Measurements from ENCODE around the gene MPIG6B.

Gene MPIG6B

DNA sequence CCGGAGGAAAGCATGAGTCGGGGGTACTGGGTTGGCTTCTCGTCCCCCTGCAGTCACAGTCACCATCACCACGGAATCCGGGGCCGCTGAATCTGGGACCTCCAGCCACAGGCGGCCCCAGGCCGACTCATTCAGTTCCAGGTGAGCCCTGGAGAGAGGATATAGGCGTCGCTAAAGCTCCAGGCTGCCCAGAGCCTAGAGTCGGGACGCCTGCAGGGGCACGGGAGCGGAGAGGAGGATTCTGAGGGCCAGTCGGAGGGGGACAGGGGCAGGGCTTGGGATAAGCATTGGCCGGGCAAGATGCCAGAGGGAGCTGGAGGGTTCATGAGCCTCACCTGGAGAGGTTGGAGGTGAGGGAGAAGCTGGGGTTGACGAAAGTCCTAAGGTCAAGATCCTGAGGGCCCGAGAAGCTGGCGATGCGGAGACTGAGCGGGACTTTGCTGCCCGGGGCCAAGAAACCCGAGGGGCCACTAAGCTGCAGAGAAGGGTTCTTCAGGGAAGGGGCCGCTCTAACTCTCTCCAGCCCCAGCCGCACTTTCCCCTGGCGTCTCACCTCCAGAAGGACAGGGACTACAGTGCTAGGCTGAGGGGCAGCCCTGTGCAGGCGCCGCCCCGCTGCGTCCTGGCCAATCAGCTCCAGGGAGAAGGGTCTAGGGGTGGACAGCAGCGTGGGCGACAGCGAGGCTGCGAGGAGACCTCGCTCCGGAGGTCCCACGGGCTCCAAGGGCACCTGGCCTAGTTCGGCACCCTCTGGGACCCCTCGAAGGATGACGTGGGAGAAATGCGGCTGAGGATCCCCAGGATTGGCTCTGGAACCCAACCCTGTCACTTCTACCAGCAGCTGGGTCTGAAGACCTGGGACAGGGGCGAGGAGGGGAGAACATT lies 43.0 kb downstream of the MPIG6B start (continued):
- TF ChIP-seq ZFP41 (tag by site-specific recombination; IDR thresholded peaks at IDR 0.05; ENCODE audit: borderline replicate concordance) = no peak
- no peak for TF ChIP-seq ZNF174 (tag by site-specific recombination; IDR thresholded peaks at IDR 0.05)
- TF ChIP-seq SCRT2 (tag by site-specific recombination; IDR thresholded peaks at IDR 0.05) = no peak
- TF ChIP-seq ZNF223 (tag by site-specific recombination; IDR thresholded peaks at IDR 0.05) = no peak

- TF ChIP-seq ZNF544 (tag by site-specific recombination; IDR thresholded peaks at IDR 0.05) (no peak), ZNF792 (tag by site-specific recombination; IDR thresholded peaks at IDR 0.05) (no peak), FEZF1 (tag by site-specific recombination; IDR thresholded peaks at IDR 0.05) (no peak), ZNF394 (tag by site-specific recombination; IDR thresholded peaks at IDR 0.05; ENCODE audit: borderline replicate concordance) (no peak), ZBTB6 (tag by site-specific recombination; IDR thresholded peaks at IDR 0.05) (no peak), ZNF664 (tag by site-specific recombination; IDR thresholded peaks at IDR 0.05) (no peak), ZNF426 (tag by site-specific recombination; IDR thresholded peaks at IDR 0.05) (no peak), PRDM1 (tag by site-specific recombination; IDR thresholded peaks at IDR 0.05) (no peak), ZNF266 (tag by site-specific recombination; IDR thresholded peaks at IDR 0.05; ENCODE audit: low read depth) (no peak), ZNF223 (tag by site-specific recombination; IDR thresholded peaks at IDR 0.05) (no peak), OSR2 (tag by site-specific recombination; IDR thresholded peaks at IDR 0.05) (no peak), ZNF768 (tag by site-specific recombination; IDR thresholded peaks at IDR 0.05) (no peak), REPIN1 (tag by site-specific recombination; IDR thresholded peaks at IDR 0.05; ENCODE audit: low read depth) (no peak), ZNF280C (tag by site-specific recombination; IDR thresholded peaks at IDR 0.05) (no peak)
- TF ChIP-seq, protein P1, sequence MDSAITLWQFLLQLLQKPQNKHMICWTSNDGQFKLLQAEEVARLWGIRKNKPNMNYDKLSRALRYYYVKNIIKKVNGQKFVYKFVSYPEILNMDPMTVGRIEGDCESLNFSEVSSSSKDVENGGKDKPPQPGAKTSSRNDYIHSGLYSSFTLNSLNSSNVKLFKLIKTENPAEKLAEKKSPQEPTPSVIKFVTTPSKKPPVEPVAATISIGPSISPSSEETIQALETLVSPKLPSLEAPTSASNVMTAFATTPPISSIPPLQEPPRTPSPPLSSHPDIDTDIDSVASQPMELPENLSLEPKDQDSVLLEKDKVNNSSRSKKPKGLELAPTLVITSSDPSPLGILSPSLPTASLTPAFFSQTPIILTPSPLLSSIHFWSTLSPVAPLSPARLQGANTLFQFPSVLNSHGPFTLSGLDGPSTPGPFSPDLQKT (IDR thresholded peaks at IDR 0.05; ENCODE audit: borderline replicate concordance, low read depth, low read length) = no peak
- no peak overlapping the region for H3K27ac ChIP-seq (ENCODE audit: extremely low read depth, low read depth, low read length)
- no peaks in the 10 kb centered on the region for H3K9me3 ChIP-seq (ENCODE audit: control insufficient read depth, insufficient read depth, low read depth, low read length)
- POLR2A ChIA-PET = interaction anchor here (1.2 kb wide), 1 partner anchor 60 kb away, joined by 5 read pairs; the partner anchor contains the start of gene HSPA1B
- peaks cover 2 to 28% of the 10 kb centered on the region in 2 experiments; a peak in 1 of 3 replicates for H3K36me3 ChIP-seq (ENCODE audit: control insufficient read depth in 2 of 2, insufficient read depth in 1 of 2, low read length in 2 of 2)
- CTCF ChIA-PET = interaction anchor here (1.0 to 1.9 kb wide), 2 partner anchors 29 to 86 kb away, joined by 3 to 6 read pairs; partner anchors contain the start of genes LY6G5C and VARS1
- H3K4me1 ChIP-seq (ENCODE audit: control insufficient read depth, insufficient read depth, low read length) = no peaks in the 10 kb centered on the region
- H3K4me3 ChIP-seq (ENCODE audit: low read depth, low read length) = no peak overlapping the region
Measured at GRCh38 chr6:31767096-31767645, 44.0 kb downstream of the MPIG6B start.
